NAMALWA (cell line): Measurements from ENCODE around the gene COL4A6.

ENCODE experiments used
- DNase-seq: peaks from one replicate; pipeline ENCODE4 v3.0.0-alpha.2; 2015; ENCODE audit warnings: low spot score

Gene COL4A6

GRCh38 chrX:108331126-108331909 is 106.9 kb downstream of the COL4A6 start:
- no peak for DNase-seq

- no peak for DNase-seq
These were observed 114.5 kb downstream of the COL4A6 start for GRCh38 chrX:108323751-108324150.

- no peak for DNase-seq
These were observed 116.0 kb downstream of the COL4A6 start for GRCh38 chrX:108322234-108322633.

GRCh38 chrX:108316456-108316855 is 121.8 kb downstream of the COL4A6 start:
- DNase-seq = no peak

GRCh38 chrX:108313669-108314068 is 124.6 kb downstream of the COL4A6 start:
- no peak for DNase-seq

- DNase-seq = no peak
These were observed 125.3 kb downstream of the COL4A6 start for GRCh38 chrX:108312957-108313356.

GRCh38 chrX:108312011-108312410 is 126.2 kb downstream of the COL4A6 start:
- no peak for DNase-seq

GRCh38 chrX:108310506-108310905 is 127.7 kb downstream of the COL4A6 start:
- no peak for DNase-seq

- no peak for DNase-seq
These were observed 129.1 kb downstream of the COL4A6 start for GRCh38 chrX:108309144-108309543.

- no peak for DNase-seq
These were observed 130.8 kb downstream of the COL4A6 start for GRCh38 chrX:108307132-108308085.

GRCh38 chrX:108306086-108306485 is 132.1 kb downstream of the COL4A6 start:
- DNase-seq = no peak

- DNase-seq = no peak
These were observed 133.5 kb downstream of the COL4A6 start for GRCh38 chrX:108304757-108305156.

- peak; percentile 35 for DNase-seq
These were observed 134.0 kb downstream of the COL4A6 start for GRCh38 chrX:108304210-108304609.

- DNase-seq = no peak
These were observed 134.5 kb downstream of the COL4A6 start for GRCh38 chrX:108303682-108304081.

GRCh38 chrX:108299704-108300103 is 138.5 kb downstream of the COL4A6 start:
- no peak for DNase-seq

GRCh38 chrX:108299101-108299591 is 139.1 kb downstream of the COL4A6 start:
- no peak for DNase-seq

- no peak for DNase-seq
These were observed 140.0 kb downstream of the COL4A6 start for GRCh38 chrX:108298165-108298602.

- DNase-seq = no peak
These were observed 140.9 kb downstream of the COL4A6 start for GRCh38 chrX:108297290-108297689.

GRCh38 chrX:108292053-108292452 is 146.2 kb downstream of the COL4A6 start:
- DNase-seq = peak; percentile 3

GRCh38 chrX:108285918-108286317 is 152.3 kb downstream of the COL4A6 start:
- no peak for DNase-seq

- DNase-seq = no peak
These were observed 152.9 kb downstream of the COL4A6 start for GRCh38 chrX:108285356-108285755.

- DNase-seq = no peak
These were observed 162.5 kb downstream of the COL4A6 start for GRCh38 chrX:108275732-108276131.

- no peak for DNase-seq
These were observed 166.8 kb downstream of the COL4A6 start for GRCh38 chrX:108271397-108271787.
